Suppressor macrophage treated with lipopolysaccharide for 1 hour (primary cell): ENCODE measurements around the gene RUNX1.

Experiments
- DNase-seq, 3 donors: peaks; one replicate each; pipeline ENCODE4 v3.0.0-alpha.2; 2020 to 2022

The RUNX1 gene

DNA sequence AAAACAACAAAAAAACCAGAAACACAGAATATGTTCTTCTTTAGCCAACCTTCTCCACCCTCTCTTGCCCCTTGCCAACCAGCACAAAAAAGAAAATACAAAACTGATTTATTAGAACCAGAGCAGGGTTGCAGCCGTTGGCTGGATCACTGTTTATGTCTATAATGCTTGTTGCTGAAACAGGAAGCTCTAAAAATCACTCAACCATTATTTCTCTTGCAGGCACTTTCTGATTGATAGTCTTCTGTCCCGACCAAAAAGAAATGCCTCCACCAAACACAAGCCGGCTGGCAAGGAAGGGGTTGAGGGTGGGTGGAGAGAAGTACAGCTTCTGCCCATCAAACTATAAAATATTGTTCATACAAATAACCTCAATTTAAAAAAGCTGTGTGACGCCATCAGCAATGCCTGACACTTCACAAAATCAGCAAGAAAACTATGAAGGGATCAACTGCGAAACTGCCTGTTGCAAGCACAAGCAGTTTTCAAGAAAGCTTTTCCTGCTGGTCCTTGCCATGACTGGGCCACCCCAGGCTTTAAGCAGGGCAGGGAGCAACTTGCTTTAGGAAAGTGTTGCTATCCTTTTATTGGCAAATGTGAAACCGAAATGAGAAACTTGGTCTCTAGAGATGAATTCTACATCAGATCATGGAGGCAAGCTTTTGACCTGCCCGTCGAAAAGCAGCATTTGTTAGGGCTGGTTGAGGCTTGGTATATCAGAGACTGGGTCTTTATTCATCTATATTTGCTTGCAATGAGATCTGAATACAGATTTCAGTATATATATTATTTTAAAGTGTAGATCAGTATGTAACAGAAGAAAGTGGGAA is 174.2 kb downstream of the RUNX1 start:
- no peak for DNase-seq

DNA sequence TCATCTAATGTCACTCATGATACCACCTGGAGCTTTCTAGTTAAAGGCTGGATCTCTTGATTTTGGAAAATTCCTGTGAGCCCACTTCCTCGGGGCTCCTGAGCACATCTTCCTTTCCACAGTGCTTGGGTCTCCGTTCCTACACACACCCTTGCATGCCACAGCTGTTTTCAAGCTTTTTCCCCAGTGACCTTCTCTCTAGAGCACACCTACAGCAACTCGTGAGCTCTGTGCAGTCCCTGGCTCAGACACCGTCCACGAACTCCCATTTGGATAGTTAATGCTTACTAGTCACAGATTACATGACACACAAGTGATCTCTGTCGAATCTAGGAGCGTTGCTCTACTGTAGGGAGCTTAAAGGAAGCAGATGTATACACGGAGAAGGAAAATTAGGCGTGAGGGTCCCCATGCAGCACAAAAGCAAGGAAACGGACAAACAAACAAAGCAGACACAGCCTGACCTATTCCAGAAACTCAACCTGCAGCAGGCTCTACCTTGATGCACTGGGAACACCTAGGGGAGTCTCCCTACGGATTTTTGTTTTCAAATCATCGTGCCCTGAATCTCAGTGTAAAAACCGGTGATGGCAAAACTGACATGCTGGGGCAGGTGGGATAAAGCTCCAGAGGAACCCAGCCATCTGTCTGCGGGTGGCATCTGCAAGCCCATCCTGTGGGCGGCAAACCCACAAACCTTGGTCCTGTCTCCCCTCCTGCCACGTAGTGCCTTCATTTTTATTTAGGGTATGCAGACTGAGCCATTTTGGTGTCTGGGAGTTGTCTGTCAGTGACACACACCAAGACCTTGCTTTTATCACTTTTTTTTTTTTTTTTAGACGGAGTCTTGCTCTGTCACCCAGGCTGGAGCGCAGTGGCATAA is 177.8 kb downstream of the RUNX1 start:
- no peak for DNase-seq

DNA sequence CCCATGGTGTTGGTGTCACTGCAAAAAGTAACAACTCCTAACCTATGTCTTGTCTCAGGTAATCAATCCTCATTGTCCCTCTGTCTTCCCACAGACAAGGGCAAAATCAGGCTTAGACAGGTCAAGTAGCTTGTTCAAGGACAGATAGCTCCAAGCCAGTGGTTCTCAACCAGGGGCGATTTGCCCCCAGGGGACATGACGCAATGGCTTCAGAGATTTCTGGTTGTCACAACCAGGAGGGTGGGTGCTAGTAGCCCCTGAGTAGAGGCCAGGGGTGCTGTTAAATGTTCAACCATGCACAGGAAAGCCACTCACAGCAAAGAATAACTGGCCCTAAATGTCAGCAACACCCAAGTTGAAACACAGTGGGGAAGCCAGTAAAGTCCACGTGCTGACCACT is 178.9 kb downstream of the RUNX1 start:
- DNase-seq: no peak

DNA sequence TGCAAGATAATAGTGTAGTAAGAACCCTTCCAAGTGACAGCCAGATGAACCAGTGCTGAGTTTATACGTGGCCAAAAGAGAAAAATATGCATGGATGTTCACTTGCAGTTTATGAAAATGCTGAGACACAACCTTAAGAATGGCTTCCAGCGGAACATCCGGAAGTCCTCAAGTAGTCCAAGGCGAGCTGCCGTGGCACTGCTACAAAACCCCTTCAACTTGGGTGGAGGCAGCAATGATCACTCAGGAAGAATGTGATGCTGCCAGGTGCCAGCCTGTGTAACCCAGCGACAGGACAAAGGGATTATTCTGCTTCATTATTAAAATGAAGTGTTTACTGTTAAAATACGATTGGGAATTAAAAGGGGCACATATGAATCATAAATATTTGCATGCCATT is 179.6 kb downstream of the RUNX1 start:
- no peak for DNase-seq

GRCh38 chr21:34867785-34868184 is 181.3 kb downstream of the RUNX1 start:
- DNase-seq: no peak

- peak; percentile 93 to 96 (median 94) for DNase-seq
Measured at GRCh38 chr21:34865400-34866241, 183.5 kb downstream of the RUNX1 start.

DNA sequence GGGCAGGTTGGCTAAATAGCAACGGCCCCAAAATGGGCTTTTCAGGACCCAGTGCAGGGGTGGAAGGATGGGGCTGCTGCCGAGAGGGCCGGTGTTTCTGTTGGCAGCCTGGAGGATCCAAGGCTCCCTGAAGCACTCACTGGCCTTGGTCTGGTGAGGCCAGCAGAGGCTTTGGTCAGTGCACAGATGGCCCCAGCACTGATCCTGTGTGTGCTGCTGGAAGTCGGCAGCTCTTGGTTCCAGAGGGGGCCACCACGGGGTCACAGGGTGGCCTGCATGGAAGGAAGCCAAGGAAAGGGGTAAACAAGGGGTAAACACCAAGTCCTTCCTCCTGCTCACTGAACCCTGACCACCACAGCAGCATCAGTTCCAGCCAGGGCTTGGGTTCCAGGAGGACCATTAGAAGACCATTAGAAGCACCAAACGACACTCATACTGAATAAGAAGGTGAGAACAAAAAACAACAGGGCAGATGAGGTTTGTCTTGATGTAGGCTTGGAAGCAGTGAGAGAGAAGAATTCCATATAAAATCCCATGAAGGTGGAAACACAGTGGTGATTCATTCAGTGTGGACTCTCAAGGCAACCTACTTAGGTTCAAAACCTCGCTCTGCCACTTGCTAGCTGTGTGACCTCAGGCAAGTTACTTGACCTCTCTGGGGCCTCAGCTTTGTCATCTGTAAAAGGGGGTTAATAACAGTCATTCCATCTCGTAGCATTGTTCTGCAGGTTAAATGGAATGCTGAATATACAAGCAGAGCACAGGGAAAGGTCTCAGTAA is 184.5 kb downstream of the RUNX1 start:
- no peak for DNase-seq

- no peak for DNase-seq
Measured at GRCh38 chr21:34862951-34863350, 186.2 kb downstream of the RUNX1 start.

- DNase-seq: no peak
Measured at GRCh38 chr21:34861258-34861657, 187.8 kb downstream of the RUNX1 start.

DNA sequence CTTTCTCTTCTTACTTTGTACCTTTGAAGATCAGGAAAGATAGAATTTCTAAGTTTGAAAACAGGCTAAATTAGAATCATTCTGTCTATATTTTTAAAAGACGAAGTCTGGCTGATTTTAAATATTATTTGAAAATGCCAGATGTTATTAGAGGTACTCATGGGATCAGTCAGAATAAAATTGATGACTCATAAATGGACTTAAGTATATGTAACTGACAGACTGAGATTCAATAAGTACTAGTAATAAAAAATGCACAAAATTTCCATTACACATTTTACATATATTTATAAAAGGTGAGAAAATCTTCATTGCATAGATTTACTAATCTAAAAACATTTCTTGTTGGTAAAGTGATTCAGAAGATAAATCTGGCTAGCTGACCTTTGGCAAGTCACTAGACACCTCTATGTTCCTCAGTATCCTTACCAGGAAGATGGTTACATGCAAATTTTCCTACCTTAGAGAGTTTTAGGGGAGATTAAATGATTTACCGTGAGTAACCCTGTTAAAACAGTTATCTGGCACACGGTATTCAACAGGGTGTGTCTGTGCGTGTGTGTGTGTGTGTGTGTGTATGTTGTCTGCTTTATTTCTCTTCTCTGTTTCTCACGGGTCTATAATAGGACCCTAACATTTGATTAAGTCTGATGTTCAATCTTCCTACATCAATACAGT is 189.0 kb downstream of the RUNX1 start:
- DNase-seq: no peak

- DNase-seq: no peak
Measured at GRCh38 chr21:34858559-34858958, 190.5 kb downstream of the RUNX1 start.

DNA sequence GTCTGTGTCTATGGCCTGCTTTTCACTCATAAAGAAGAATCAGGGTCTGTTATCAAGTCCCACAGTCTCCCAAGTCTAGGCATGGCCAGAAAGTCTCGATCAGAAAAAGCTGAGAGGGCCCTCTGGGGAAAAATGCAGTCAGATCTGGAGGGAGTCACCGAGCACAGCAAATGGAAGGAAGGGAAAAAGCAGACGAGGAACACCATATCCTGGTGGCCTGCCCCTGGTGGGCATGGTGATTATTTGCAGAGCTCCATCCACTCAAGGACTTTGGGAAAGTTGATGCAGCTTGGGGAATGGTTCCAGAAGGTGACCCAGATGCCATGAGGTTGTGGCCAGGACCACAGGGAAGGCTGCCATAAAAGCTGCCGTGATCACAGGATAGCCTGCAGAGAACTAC is 191.2 kb downstream of the RUNX1 start:
- no peak for DNase-seq

DNA sequence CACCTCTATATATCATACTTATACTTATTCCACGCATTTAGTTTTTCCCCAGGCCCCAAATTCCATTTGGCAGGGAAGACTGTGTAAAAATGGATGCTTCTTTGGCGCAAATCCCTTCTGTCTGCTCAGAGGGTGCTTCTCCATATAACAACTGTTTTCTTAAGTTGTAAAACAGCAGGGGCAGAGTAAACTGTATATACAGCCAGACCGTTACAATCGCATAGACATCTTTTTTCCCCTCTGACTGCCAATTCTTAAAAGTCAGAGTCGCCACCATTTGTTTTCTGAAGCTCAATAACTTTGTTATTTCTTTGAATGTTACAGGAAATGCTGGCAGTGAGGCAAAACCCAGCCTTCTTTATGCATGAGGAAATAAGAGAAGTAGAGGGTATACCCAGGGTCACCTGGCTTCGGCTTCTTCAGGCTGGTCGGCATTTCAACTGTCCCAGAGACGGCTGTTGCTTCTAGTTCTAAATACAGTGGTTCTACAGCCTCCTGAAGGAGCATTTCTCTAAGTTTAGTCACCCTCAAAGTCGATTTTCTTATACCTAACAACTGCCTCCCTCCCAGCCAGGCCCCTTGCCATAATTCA is 191.9 kb downstream of the RUNX1 start:
- DNase-seq: no peak

DNA sequence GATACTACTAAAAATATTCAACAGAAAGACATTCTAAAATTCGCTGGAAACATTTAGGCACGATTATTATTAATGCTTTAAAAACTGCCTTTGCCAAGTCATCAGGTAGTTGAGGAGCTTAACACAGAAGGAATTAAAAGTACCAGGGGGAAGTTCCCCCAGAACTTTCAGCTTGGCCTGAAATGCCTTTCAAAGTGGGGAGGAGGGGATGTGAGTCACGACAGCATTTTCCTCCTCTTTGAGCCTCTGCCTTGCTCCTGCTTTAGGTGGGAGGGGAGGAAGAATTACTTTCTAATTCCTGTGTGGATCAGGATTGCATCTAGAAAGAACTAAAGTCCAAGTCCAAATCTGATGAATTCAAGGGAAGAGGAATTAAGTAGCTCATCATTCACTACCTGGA is 196.7 kb downstream of the RUNX1 start:
- DNase-seq: peak; percentile 68 to 78 (median 70)

GRCh38 chr21:34850166-34850690 is 198.9 kb downstream of the RUNX1 start:
- DNase-seq: no peak

- no peak for DNase-seq
Measured at GRCh38 chr21:34846601-34847112, 202.4 kb downstream of the RUNX1 start.

GRCh38 chr21:34845521-34846451 is 203.3 kb downstream of the RUNX1 start:
- DNase-seq: peak; percentile 46 to 59 (median 57)

- no peak for DNase-seq
Measured at GRCh38 chr21:34844924-34845238, 204.2 kb downstream of the RUNX1 start.
